ENCODE measurements around the gene APAF1.

GRCh38 chr12:98646294-98647090 is 1.4 kb downstream of the APAF1 start:
- no peak for TF ChIP-seq GATA3 (IDR thresholded peaks at IDR 0.05; ENCODE audit: low read depth, low read length)
- TF ChIP-seq GATA2 (IDR thresholded peaks at IDR 0.05; ENCODE audit: low read depth, low read length), result no peak
